WI38 (cell line): ENCODE data around the gene FSD1L.

Experiments used
- H3K4me3 ChIP-seq: 2 replicates; pipeline ENCODE4 v1.5.1; 2011; ENCODE audit warnings: low read depth, mild to moderate bottlenecking, control low read depth, low read length
- TF ChIP-seq, protein P1 (sequence below): IDR thresholded peaks from 2 replicates; pipeline ENCODE4 v1.5.1; 2012; ENCODE audit warnings: low read depth, mild to moderate bottlenecking, control low read depth, low read length

The FSD1L gene

DNA sequence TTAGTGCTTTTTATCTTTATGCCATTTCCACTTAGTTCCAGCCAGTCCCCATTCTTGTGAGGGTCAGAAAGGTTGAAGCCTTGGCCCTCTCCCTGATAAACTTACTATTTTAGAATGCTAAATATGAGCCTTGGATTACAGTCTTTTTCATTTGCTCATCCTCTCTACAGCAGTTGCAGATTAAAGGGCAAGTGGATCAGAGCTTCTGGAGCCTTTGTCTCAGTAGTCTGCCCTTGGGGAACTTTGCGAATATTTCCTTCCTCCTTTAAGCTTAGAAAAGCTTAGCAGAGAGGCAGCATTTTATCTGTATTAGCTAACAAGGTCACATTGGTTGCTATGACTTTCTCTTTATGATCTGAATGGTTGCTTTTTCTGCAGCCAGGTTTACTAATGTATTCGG, 11.5 kb downstream of the FSD1L start:
- TF ChIP-seq, protein P1, sequence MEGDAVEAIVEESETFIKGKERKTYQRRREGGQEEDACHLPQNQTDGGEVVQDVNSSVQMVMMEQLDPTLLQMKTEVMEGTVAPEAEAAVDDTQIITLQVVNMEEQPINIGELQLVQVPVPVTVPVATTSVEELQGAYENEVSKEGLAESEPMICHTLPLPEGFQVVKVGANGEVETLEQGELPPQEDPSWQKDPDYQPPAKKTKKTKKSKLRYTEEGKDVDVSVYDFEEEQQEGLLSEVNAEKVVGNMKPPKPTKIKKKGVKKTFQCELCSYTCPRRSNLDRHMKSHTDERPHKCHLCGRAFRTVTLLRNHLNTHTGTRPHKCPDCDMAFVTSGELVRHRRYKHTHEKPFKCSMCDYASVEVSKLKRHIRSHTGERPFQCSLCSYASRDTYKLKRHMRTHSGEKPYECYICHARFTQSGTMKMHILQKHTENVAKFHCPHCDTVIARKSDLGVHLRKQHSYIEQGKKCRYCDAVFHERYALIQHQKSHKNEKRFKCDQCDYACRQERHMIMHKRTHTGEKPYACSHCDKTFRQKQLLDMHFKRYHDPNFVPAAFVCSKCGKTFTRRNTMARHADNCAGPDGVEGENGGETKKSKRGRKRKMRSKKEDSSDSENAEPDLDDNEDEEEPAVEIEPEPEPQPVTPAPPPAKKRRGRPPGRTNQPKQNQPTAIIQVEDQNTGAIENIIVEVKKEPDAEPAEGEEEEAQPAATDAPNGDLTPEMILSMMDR = no peak

DNA sequence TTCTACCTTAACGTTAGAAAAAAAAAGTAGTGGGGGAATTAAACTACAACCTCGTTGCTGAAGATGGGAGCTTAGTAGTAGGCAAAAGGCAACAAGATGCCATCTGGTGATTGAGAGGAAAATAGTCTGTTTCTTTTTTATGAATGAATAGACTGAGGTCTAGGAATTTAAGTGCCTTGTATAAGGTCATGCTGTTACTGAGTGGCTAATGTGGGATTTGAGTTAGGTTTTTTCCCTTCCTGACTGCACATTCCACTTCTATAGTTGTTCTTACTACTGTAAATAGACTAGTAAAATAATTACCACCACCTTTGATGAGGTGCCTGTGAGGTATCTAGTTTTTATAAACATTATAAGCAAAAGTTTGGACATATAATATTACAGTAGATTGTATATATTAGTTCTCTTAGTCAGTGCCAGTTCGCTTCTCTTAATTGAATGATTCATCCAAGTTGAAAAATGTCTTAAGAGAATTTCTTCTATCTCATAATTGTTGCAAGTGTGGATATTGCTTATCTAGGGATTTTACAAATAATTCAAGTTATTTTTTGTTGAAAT, 19.1 kb downstream of the FSD1L start:
- H3K4me3 ChIP-seq = no peak overlapping the region
- TF ChIP-seq, protein P1 = no peak

More for the DNA sequence above, 11.5 kb downstream of the FSD1L start:
- H3K4me3 ChIP-seq = no peak overlapping the region

DNA sequence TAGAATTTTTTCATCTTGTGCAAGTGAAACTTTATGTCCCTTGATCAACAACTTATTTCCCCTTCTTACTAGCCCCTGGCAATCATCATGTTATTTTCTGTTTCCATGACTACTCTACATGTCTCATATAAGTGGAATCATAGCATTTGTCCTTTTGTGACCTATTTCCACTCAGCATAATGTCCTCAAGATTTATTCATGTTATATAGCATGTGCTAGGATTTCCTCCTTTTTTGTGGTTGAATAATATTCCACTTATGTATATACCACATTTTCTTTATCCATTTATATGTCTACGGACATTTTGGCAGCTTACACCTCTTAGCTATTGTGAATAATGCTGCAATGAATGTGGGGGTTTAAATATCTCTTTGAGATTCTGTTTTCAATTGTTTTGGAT, 21.0 kb downstream of the FSD1L start:
- H3K4me3 ChIP-seq = no peak overlapping the region
- TF ChIP-seq, protein P1 = no peak

DNA sequence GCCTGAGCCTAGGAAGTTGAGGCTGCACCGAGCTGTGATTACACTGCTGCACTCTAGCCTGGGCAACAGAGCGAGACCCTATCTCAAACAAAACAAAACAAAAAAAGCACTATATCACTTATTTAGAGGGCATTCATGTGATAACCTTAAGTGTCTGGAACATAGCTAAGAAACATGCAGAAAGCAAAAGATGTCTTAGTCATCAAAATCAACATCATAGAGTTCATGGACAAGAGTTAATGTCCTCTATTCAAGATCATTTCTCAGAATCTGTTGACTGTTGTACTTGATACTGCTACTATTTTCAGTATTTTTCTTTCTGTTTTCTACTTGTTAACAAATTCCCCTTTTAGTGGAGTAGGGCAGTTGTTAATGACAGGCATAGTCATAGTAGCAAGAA, 25.4 kb downstream of the FSD1L start:
- no peak overlapping the region for H3K4me3 ChIP-seq

DNA sequence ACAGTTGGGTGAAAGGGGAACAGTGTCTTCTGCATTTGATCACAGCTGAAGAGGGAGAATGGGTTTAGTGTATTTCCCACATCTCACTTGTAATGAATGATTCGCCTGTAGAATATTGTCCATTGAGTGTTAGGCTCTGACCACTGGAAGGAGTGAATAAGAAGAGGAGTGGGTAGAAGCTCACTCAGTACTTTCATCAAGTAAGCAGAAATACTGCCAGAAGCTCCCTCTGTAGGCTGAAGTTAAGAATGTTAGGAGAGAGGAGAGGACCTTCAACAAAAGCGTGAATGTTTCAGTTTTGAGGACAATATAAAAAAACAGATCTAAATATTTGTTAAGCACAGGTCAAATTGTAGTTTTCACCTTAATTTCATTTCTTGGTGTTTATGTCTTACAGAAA, 27.5 kb downstream of the FSD1L start:
- no peak overlapping the region for H3K4me3 ChIP-seq
- TF ChIP-seq, protein P1 = peak; percentile 17; the same call in 1 of the 2 replicates

More for the DNA sequence above, 25.4 kb downstream of the FSD1L start:
- TF ChIP-seq, protein P1 = no peak

DNA sequence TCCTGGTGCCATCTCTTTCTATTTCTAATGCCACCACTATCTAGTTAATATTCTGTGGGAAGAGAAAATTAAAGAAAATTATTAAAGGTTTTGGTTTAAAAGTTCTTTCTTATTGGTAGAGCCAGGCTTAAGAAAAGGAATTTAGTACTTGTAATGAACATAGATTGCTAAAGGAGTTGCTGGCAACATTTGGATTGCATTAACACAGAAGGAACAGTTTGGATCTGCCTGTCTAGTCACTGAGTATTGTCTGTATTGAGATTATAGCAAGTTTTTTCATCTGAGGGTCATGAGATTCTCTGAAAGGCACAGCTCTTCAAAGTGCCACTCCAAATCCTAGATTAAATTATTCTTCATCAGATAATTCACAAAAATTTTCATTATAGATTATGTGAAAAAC, 32.0 kb downstream of the FSD1L start:
- TF ChIP-seq, protein P1 = no peak
- H3K4me3 ChIP-seq = no peak overlapping the region

DNA sequence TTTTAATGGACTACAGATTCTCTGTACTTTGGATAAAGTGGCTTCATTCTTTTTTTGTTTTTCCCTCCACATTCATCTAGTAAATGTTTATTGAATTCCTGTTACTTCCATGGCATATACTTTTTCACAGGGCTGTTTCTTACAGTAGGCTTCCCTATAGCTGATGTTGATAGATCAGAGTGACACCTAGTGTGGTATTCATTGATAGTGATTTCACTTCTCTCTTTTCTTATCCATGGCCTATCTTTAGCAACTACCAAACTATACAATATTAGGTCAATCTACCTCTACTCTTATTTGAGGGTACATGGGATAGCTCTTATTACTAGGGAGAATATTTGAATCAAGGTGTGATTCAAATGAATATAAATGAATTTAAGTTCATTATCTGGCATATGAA, 35.8 kb downstream of the FSD1L start:
- TF ChIP-seq, protein P1 = no peak
- no peak overlapping the region for H3K4me3 ChIP-seq
